Cardiac muscle cell (in vitro differentiated cells and primary cell): ENCODE results near the gene PPM1D. TPM values are rescaled to one million over a fixed set of nuclear protein-coding genes. Genes with fewer than 3 reads are reported as not detected.

Experiments used
- DNase-seq, 2 donors: peaks; one replicate each; pipeline versions ENCODE4 v3.0.0 to v3.0.0-alpha.2; 2010 to 2017; ENCODE audit warnings: low read depth in 1 of 2, low spot score in 1 of 2
- H3K27ac ChIP-seq: fragments of 200-600 bp; sonication (generic); 2 replicates; pipeline ENCODE4 v1.5.1; 2016
- H3K27me3 ChIP-seq: fragments of 200-600 bp; sonication (generic); 2 replicates; pipeline ENCODE4 v1.6.0; 2016; ENCODE audit warnings: control low read depth
- H3K36me3 ChIP-seq: fragments of 200-600 bp; sonication (generic); 2 replicates; pipeline ENCODE4 v1.5.1; 2016; ENCODE audit warnings: control low read depth
- H3K4me1 ChIP-seq: fragments of 200-600 bp; sonication (generic); 2 replicates; pipeline ENCODE4 v1.8.1; 2017; ENCODE audit warnings: low read depth, mild to moderate bottlenecking, mixed run types
- H3K4me3 ChIP-seq: fragments of 200-600 bp; sonication (generic); 2 replicates; pipeline ENCODE4 v1.5.1; 2016; ENCODE audit warnings: mild to moderate bottlenecking
- H3K9me3 ChIP-seq: fragments of 200-600 bp; sonication (generic); 2 replicates; pipeline ENCODE4 v1.5.1; 2017; ENCODE audit warnings: low read depth, mild to moderate bottlenecking, control low read depth
- polyA plus RNA-seq: library from polyadenylated mRNA; unstranded; fragments of >200 nt; fragmentation: Nextera tagmentation; extraction: Ambion mirVana; gene quantifications from 2 replicates; pipeline ENCODE4 v1.2.1, GENCODE V29; 2016
- total RNA-seq: library from RNA; depleted of rRNA; stranded (reverse); fragments of >200 nt; gene quantifications from 2 replicates; pipeline ENCODE4 v1.2.3, GENCODE V29; 2016
- TF ChIP-seq, protein P1 (sequence below): IDR thresholded peaks from 2 replicates; pipeline ENCODE4 v1.5.1; 2012; ENCODE audit warnings: low read depth, mild to moderate bottlenecking, low read length

PPM1D gene
- total and polyA plus RNA-seq, 2 experiments from 2014 or later = 7.7 to 16.3 TPM

GRCh38 chr17:60646701-60647100, 46.7 kb downstream of the PPM1D start:
- Histone ChIP-seq H3K36me3 (peaks cover 7% of the 10 kb centered on the region), H3K27me3 (no peaks in the 10 kb centered on the region), H3K4me3 (no peak overlapping the region), H3K4me1 (peaks cover 8% of the 10 kb centered on the region), H3K27ac (no peak overlapping the region), H3K9me3 (no peaks in the 10 kb centered on the region)
- TF ChIP-seq, protein P1, sequence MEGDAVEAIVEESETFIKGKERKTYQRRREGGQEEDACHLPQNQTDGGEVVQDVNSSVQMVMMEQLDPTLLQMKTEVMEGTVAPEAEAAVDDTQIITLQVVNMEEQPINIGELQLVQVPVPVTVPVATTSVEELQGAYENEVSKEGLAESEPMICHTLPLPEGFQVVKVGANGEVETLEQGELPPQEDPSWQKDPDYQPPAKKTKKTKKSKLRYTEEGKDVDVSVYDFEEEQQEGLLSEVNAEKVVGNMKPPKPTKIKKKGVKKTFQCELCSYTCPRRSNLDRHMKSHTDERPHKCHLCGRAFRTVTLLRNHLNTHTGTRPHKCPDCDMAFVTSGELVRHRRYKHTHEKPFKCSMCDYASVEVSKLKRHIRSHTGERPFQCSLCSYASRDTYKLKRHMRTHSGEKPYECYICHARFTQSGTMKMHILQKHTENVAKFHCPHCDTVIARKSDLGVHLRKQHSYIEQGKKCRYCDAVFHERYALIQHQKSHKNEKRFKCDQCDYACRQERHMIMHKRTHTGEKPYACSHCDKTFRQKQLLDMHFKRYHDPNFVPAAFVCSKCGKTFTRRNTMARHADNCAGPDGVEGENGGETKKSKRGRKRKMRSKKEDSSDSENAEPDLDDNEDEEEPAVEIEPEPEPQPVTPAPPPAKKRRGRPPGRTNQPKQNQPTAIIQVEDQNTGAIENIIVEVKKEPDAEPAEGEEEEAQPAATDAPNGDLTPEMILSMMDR = no peak
- DNase-seq = no peak

GRCh38 chr17:60647705-60648104, 47.7 kb downstream of the PPM1D start:
- Histone ChIP-seq H3K4me3 (no peak overlapping the region), H3K9me3 (no peaks in the 10 kb centered on the region), H3K27me3 (no peaks in the 10 kb centered on the region), H3K27ac (no peak overlapping the region), H3K36me3 (peaks cover 7% of the 10 kb centered on the region), H3K4me1 (peaks cover 6% of the 10 kb centered on the region)
- DNase-seq = no peak
- TF ChIP-seq, protein P1 = no peak

DNA sequence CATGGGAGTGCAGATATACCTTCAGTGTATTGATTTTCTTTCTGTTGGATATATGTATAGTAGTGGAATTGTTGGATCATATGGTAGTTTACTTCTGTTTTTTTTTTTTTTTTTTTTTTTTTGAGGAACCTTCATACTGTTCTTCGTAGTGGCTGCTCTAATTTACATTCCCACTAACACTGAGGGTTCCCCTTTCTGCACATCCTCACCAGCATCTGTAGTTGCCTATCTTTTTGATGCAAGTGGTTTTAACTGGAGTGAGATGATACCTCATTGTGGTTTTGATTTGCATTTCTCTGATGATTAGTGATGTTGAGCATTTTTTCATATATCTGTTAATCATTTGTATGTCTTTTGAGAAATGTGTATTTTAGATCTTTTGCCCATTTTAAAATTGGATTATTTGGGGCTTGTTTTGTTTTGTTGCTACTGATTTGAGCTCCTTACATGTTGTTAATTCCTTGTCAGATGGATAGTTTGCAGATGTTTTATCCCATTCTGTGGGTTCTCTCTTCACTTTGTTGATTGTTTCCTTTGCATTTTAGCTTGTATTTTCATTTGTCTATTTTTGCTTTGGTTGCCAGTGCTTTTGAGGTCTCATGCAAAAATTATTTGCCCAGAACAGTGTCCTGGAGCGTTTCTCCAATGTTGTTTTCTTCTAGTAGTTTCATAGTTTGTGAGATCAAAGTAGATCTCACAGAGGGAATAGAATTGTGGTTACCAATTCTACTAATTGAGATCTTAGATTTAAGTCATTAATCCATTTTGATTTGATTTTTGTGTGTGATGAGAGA, 52.7 kb downstream of the PPM1D start:
- Histone ChIP-seq H3K9me3 (no peaks in the 10 kb centered on the region), H3K27ac (no peak overlapping the region), H3K4me3 (no peak overlapping the region), H3K36me3 (peaks cover 15% of the 10 kb centered on the region), H3K27me3 (no peaks in the 10 kb centered on the region), H3K4me1 (no peaks in the 10 kb centered on the region)
- DNase-seq = no peak
- TF ChIP-seq, protein P1 = no peak

DNA sequence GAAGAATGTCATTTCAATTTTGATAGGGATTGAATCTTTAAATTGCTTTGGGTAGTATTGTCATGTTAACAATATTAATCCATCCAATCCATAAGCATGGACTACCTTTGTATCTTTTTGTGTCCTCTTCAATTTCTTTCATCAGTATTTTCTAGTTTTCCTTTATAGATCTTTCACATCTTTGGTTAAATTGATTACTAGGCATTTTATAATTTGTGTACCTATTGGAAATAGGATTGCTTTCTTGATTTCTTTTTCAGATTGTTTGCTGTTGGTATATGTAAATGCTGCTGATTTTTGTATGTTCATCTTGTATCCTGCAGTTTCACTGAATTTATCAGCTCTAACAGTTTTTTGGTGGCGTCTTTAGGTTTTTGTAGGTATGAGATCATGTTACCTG, 53.6 kb downstream of the PPM1D start:
- no peaks in the 10 kb centered on the region for H3K4me1 ChIP-seq
- H3K4me3 ChIP-seq = no peak overlapping the region
- H3K27me3 ChIP-seq = no peaks in the 10 kb centered on the region
- H3K36me3 ChIP-seq = peaks cover 15% of the 10 kb centered on the region
- no peak for DNase-seq
- no peaks in the 10 kb centered on the region for H3K9me3 ChIP-seq
- TF ChIP-seq, protein P1 = no peak
- H3K27ac ChIP-seq = no peak overlapping the region

- Histone ChIP-seq H3K36me3 (peaks cover 7% of the 10 kb centered on the region), H3K27me3 (no peaks in the 10 kb centered on the region), H3K4me3 (no peak overlapping the region), H3K9me3 (no peaks in the 10 kb centered on the region), H3K4me1 (no peaks in the 10 kb centered on the region), H3K27ac (no peak overlapping the region)
- TF ChIP-seq, protein P1 = no peak
- DNase-seq = no peak
Measured at GRCh38 chr17:60656499-60656898, 56.5 kb downstream of the PPM1D start.
